Gastroesophageal sphincter (tissue), 4 donors: ENCODE data around the gene CCDC93. TPM values are rescaled to one million over a fixed set of nuclear protein-coding genes. Genes with fewer than 3 reads are reported as not detected.
A peak's percentile ranks its signal among the peaks of the same experiment; 100 is the strongest.

Experiments
- ATAC-seq: fragments of 150-250 bp; one replicate; pipeline ENCODE4 v1.9.1; 2016; ENCODE audit warnings: mild to moderate bottlenecking, moderate library complexity
- H3K27ac ChIP-seq, 4 donors: fragments of 200-600 bp; sonication (generic) in 3 of 4; 1 replicate in 3 of 4; 2 replicates in 1 of 4; pipeline ENCODE4 v1.5.1; 2016 to 2019
- H3K27me3 ChIP-seq: fragments of 200-600 bp; sonication (generic); one replicate; pipeline ENCODE4 v1.5.1; 2019
- H3K36me3 ChIP-seq, 2 donors: fragments of 200-600 bp; sonication (generic); one replicate each; pipeline ENCODE4 v1.5.1; 2019; ENCODE audit warnings: control low read depth in 1 of 2
- H3K4me1 ChIP-seq, 3 donors: fragments of 200-600 bp; sonication (generic); 1 replicate in 2 of 3; 2 replicates in 1 of 3; pipeline ENCODE4 v1.5.1; 2016 to 2019; ENCODE audit warnings: control low read depth in 2 of 3
- H3K4me3 ChIP-seq, 2 donors: fragments of 200-600 bp; sonication (generic); one replicate each; pipeline ENCODE4 v1.5.1; 2019; ENCODE audit warnings: mild to moderate bottlenecking in 1 of 2, moderate library complexity in 1 of 2
- H3K9me3 ChIP-seq, 3 donors: fragments of 200-600 bp; sonication (generic); one replicate each; pipeline ENCODE4 v1.5.1; 2017 to 2019; ENCODE audit warnings: control low read depth in 2 of 3
- CTCF ChIP-seq, 4 experiments: fragments of 200-600 bp in 2 of 4; fragments of 450-650 bp in 2 of 4; sonication (generic) in 1 of 4; IDR thresholded peaks; one replicate each; pipeline ENCODE4 v1.5.1; 2017 to 2019; ENCODE audit warnings: antibody characterized with exemption in 4 of 4, mild to moderate bottlenecking in 2 of 4, moderate library complexity in 2 of 4
- EP300 ChIP-seq: sonication (generic); formaldehyde crosslinking; IDR thresholded peaks from one replicate; pipeline ENCODE4 v1.6.1; 2017; ENCODE audit warnings: antibody characterized with exemption, mild to moderate bottlenecking
- POLR2A ChIP-seq, 2 donors: fragments of 450-650 bp; IDR thresholded peaks; one replicate each; pipeline ENCODE4 v1.6.1; 2017; ENCODE audit warnings: antibody characterized with exemption in 2 of 2, mild to moderate bottlenecking in 2 of 2, moderate library complexity in 1 of 2
- POLR2AphosphoS5 ChIP-seq: sonication (generic); formaldehyde crosslinking; IDR thresholded peaks from one replicate; pipeline ENCODE4 v1.6.1; 2017; ENCODE audit warnings: antibody characterized with exemption
- WGBS, 2 donors: methylation state at CpG; one replicate each; pipeline ENCODE4 v1.1.5; 2018; ENCODE audit warnings: low coverage in 1 of 2; 5-methylcytosine and 5-hydroxymethylcytosine counted together
- total RNA-seq, 4 donors: library from RNA; depleted of rRNA; stranded (reverse); fragments of >200 nt; gene quantifications; one replicate each; pipeline ENCODE4 v1.1.0, GENCODE V29; 2016

CCDC93 gene
- total RNA-seq, 4 donors from 2014 or later = 13.2 to 18.8 (median 16.1) TPM

- no peak for ATAC-seq
- TF ChIP-seq POLR2AphosphoS5 = no peak
- peak; percentile 53 to 71 (median 60) for TF ChIP-seq CTCF (IDR thresholded peaks at IDR 0.05)
- no peaks in the 10 kb centered on the region for H3K36me3 ChIP-seq
- peaks cover 0 to 17% (median 0%) of the 10 kb centered on the region in 3 donors for H3K9me3 ChIP-seq
- peaks cover 64% of the 10 kb centered on the region for H3K27me3 ChIP-seq
- no peaks in the 10 kb centered on the region for H3K4me1 ChIP-seq
- no peak overlapping the region for H3K4me3 ChIP-seq
- H3K27ac ChIP-seq = no peak overlapping the region
- 7 to 10% methylated on average over 2 to 3 of the region's 4 CpGs for WGBS, 2 donors
Observed at GRCh38 chr2:118032169-118033013, 18.5 kb upstream of the CCDC93 start.

- Histone ChIP-seq H3K9me3 (peaks cover 0 to 12% (median 0%) of the 10 kb centered on the region in 3 donors), H3K4me3 (no peak overlapping the region), H3K4me1 (no peaks in the 10 kb centered on the region), H3K36me3 (no peaks in the 10 kb centered on the region), H3K27ac (no peak overlapping the region), H3K27me3 (peaks cover 63% of the 10 kb centered on the region)
- ATAC-seq = no peak
- TF ChIP-seq EP300 (no peak), POLR2A (IDR thresholded peaks at IDR 0.05) (no peak), POLR2AphosphoS5 (no peak), CTCF (IDR thresholded peaks at IDR 0.05) (no peak)
Observed at GRCh38 chr2:118031566-118031965, 17.7 kb upstream of the CCDC93 start.

GRCh38 chr2:118029025-118029424 is 15.2 kb upstream of the CCDC93 start:
- WGBS, 2 donors = 87 to 88% methylated on average over 6 of the region's 6 CpGs
- TF ChIP-seq CTCF (IDR thresholded peaks at IDR 0.05) (no peak), POLR2AphosphoS5 (no peak), EP300 (no peak), POLR2A (IDR thresholded peaks at IDR 0.05) (no peak)
- Histone ChIP-seq H3K4me1 (no peaks in the 10 kb centered on the region), H3K27me3 (peaks cover 50% of the 10 kb centered on the region), H3K27ac (no peak overlapping the region), H3K4me3 (no peak overlapping the region), H3K36me3 (no peaks in the 10 kb centered on the region), H3K9me3 (no peaks in the 10 kb centered on the region)
- no peak for ATAC-seq

- no peak for TF ChIP-seq CTCF (IDR thresholded peaks at IDR 0.05)
- no peak for TF ChIP-seq POLR2AphosphoS5
- Histone ChIP-seq H3K27me3 (peaks cover 13% of the 10 kb centered on the region), H3K9me3 (no peaks in the 10 kb centered on the region), H3K27ac (no peak overlapping the region), H3K4me1 (no peaks in the 10 kb centered on the region), H3K36me3 (no peaks in the 10 kb centered on the region), H3K4me3 (no peak overlapping the region)
- no peak for ATAC-seq
Observed at GRCh38 chr2:118021356-118021755, 7.5 kb upstream of the CCDC93 start.

GRCh38 chr2:118019821-118020220 is 6.0 kb upstream of the CCDC93 start:
- H3K4me3 ChIP-seq = no peak overlapping the region
- peaks cover 0 to 3% (median 0%) of the 10 kb centered on the region in 3 donors for H3K4me1 ChIP-seq
- TF ChIP-seq POLR2AphosphoS5 (no peak), CTCF (IDR thresholded peaks at IDR 0.05) (no peak), POLR2A (IDR thresholded peaks at IDR 0.05) (no peak), EP300 (no peak)
- WGBS, 2 donors = 89% methylated on average over 1 of the region's 1 CpG
- H3K36me3 ChIP-seq = no peaks in the 10 kb centered on the region
- no peaks in the 10 kb centered on the region for H3K9me3 ChIP-seq
- peaks cover 6% of the 10 kb centered on the region for H3K27me3 ChIP-seq
- H3K27ac ChIP-seq = no peak overlapping the region
- ATAC-seq = no peak
